Sigmoid colon (tissue), 3 donors: ENCODE measurements around the gene CNNM2.

Source experiments
- CTCF ChIP-seq, 4 experiments: fragments of 450-650 bp in 3 of 4; fragments of 200-600 bp in 1 of 4; IDR thresholded peaks; one replicate each; pipeline ENCODE4 v1.5.1; 2016 to 2019; ENCODE audit warnings: antibody characterized with exemption in 4 of 4, mild to moderate bottlenecking in 3 of 4, moderate library complexity in 2 of 4
- POLR2A ChIP-seq, 2 donors: fragments of 450-650 bp; IDR thresholded peaks; one replicate each; pipeline ENCODE4 v1.6.1; 2016; ENCODE audit warnings: antibody characterized with exemption in 2 of 2, mild to moderate bottlenecking in 2 of 2, moderate library complexity in 2 of 2

GRCh38 chr10:103083266-103083976, 165.3 kb downstream of the CNNM2 start:
- TF ChIP-seq CTCF (IDR thresholded peaks at IDR 0.05) (no peak), POLR2A (IDR thresholded peaks at IDR 0.05) (no peak)
